Stimulated activated CD4-positive, alpha-beta T cell treated with anti-CD3 and anti-CD28 coated beads, Interleukin-4, amount 100 ng/mL, for 48 hours (primary cell): ENCODE data around the gene CHRNA1.

ENCODE experiments used
- DNase-seq, 2 donors: peaks; one replicate each; pipeline ENCODE4 v3.0.0-alpha.2; 2020; ENCODE audit warnings: low read depth in 2 of 2

Gene CHRNA1

GRCh38 chr2:174764280-174765255 lies at the start of gene CHRNA1:
CHRNA1 (minus strand) TSS chr2:174764472; CDS start chr2:174764394, 78 bp downstream.
- no peak for DNase-seq

DNA sequence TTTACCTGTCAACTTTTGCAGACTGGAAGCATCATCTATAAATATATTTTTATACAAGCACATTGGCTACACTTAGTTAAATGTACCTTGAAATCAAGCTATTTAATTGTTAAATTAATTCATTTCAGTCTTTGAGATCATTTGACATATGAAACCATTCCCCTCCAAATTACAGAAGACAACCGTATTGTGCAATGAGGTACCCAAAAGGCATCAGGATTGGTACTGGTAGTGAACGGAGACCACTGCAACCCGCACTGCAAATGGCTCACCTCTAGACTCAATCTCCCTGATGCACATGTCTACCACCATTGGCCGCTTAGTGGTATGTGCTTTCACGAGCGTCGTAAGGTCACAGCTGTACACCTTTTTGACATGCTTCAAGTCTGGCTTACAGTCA lies 47.8 kb upstream of the CHRNA1 start:
- DNase-seq = no peak

GRCh38 chr2:174807931-174808330 lies 43.7 kb upstream of the CHRNA1 start:
- DNase-seq = no peak

DNA sequence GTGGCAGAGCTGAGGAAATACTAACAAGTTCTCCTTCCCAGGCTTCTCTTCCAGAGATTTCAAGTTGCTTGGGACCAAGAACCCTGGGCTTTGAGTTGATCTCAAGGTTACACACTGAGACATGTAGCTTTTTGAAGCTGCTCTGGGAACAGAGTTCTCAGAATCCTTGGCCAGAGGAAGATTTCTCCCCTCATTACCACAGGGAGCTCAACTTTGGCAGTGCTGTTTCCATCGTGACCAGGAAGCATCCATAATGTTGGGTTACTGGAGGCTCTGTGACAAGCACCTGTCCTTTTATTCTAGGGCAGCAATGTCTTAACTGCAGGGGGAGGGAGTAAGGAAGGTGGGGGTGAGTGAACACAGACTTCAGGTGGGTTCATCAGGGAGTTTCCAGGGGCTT lies 41.5 kb upstream of the CHRNA1 start:
- DNase-seq = no peak

- no peak for DNase-seq
Measured at GRCh38 chr2:174802459-174802858, 38.2 kb upstream of the CHRNA1 start.

- DNase-seq = no peak
Measured at GRCh38 chr2:174800436-174801205, 36.3 kb upstream of the CHRNA1 start.

- DNase-seq = no peak
Measured at GRCh38 chr2:174798801-174799200, 34.5 kb upstream of the CHRNA1 start.

GRCh38 chr2:174797781-174798276 lies 33.6 kb upstream of the CHRNA1 start:
- no peak for DNase-seq

DNA sequence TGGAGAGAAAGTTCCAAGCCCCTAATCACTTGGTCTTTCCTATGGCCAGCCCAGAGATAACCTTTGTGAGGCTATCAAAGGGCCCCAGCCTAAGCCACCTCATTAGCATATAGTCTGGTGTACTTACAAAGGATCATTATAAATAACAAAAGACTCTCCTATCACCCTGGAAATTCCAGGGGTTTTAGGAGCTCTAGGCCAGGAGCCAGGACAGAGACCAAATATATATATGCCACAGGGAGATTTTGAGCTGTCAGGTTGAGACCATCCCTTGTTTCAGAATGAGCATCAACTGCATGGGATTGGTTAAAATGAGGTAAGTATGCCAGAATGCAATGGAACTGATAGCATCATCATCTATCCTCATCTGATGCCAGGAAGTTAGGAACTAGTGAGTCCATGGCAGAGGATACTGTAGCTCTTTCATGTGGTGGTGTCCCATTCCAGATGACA lies 32.1 kb upstream of the CHRNA1 start:
- no peak for DNase-seq

- DNase-seq = peak in 1 of 2 donors; percentile 28
Measured at GRCh38 chr2:174794851-174795374, 30.6 kb upstream of the CHRNA1 start.

- no peak for DNase-seq
Measured at GRCh38 chr2:174792309-174793025, 28.2 kb upstream of the CHRNA1 start.

GRCh38 chr2:174791746-174792280 lies 27.5 kb upstream of the CHRNA1 start:
- DNase-seq = no peak

- DNase-seq = no peak
Measured at GRCh38 chr2:174791020-174791419, 26.7 kb upstream of the CHRNA1 start.

- no peak for DNase-seq
Measured at GRCh38 chr2:174789001-174789400, 24.7 kb upstream of the CHRNA1 start.

- no peak for DNase-seq
Measured at GRCh38 chr2:174788291-174788929, 24.1 kb upstream of the CHRNA1 start.

GRCh38 chr2:174787487-174788205 lies 23.4 kb upstream of the CHRNA1 start:
- DNase-seq = no peak

DNA sequence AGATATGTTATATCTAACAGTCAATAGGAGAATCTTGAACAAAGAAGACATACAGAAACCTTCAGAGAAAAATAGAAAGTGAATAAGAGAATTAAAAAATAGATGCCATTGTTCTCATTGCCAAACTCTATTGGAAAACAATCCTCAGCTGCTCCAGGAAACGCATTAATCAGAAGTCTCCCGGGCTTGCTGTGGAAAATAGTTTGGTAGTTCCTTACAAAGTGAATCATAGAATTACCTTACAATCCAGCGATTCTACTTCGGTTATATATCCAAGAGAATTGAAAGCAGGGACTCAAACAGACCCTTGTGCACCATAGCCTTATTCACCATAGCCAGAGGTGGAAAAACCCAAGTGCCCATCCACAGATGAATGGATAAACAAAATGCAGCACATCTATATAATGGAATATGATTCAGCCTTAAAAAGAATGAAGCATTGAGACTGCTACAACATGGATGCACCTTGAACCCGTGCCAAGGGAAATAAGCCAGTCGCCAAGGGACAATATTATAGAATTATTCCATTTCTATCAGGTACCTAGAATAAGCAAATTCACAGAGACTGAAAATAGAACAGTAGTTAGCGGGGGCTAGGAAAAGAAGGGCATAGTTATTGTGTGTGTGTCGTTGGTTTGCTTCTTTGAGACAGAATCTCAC lies 21.9 kb upstream of the CHRNA1 start:
- no peak for DNase-seq

GRCh38 chr2:174785481-174785880 lies 21.2 kb upstream of the CHRNA1 start:
- no peak for DNase-seq

DNA sequence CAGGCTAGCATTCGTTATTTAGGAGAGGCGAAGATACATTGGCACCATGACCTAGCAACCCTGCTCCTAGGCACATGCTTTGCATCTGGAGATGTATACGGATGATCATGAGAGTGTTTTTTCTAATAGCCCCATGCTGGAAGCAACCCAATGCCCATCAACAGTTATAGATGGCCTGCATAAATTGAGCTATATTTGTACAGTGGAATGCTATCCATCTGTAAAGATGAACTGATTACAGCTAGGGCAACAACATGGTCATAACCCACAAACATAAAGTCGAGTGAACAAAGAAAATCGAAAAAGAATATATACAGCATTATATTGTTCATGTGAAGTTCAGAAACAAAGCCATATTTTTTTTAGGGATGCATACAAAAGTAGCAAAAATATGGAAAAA lies 20.6 kb upstream of the CHRNA1 start:
- no peak for DNase-seq

GRCh38 chr2:174784316-174784715 lies 20.0 kb upstream of the CHRNA1 start:
- no peak for DNase-seq
